Measurements from ENCODE around the gene SDCCAG8. TPM values are rescaled to one million over a fixed set of nuclear protein-coding genes. Genes with fewer than 3 reads are reported as not detected.

The SDCCAG8 gene
- total and polyA plus RNA-seq, 4 donors: 8.5 to 25.8 (median 17.5) TPM

GRCh38 chr1:243528459-243529121 is 272.7 kb downstream of the SDCCAG8 start:
- TF ChIP-seq RAD21 (IDR thresholded peaks at IDR 0.05) (no peak), YY1 (IDR thresholded peaks at IDR 0.05) (no peak), HNF4G (IDR thresholded peaks at IDR 0.05) (no peak), FOXA1 (IDR thresholded peaks at IDR 0.05) (no peak), REST (IDR thresholded peaks at IDR 0.05) (no peak), EGR1 (IDR thresholded peaks at IDR 0.05; ENCODE audit: low read depth in 2 of 2) (no peak), RXRA (IDR thresholded peaks at IDR 0.05) (no peak), TAF1 (conservative IDR thresholded peaks at IDR 0.05) (no peak), SP1 (IDR thresholded peaks at IDR 0.05) (no peak), GABPA (IDR thresholded peaks at IDR 0.05 in 1 of 2, conservative IDR thresholded peaks at IDR 0.05 in 1 of 2) (no peak), FOXA2 (IDR thresholded peaks at IDR 0.05) (no peak), JUND (IDR thresholded peaks at IDR 0.05) (no peak), NR2F2 (IDR thresholded peaks at IDR 0.05) (no peak), HNF4A (conservative IDR thresholded peaks at IDR 0.05) (no peak)
- TF ChIP-seq, protein P1, sequence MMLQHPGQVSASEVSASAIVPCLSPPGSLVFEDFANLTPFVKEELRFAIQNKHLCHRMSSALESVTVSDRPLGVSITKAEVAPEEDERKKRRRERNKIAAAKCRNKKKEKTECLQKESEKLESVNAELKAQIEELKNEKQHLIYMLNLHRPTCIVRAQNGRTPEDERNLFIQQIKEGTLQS (IDR thresholded peaks at IDR 0.05): no peak
- TF ChIP-seq, protein P2, sequence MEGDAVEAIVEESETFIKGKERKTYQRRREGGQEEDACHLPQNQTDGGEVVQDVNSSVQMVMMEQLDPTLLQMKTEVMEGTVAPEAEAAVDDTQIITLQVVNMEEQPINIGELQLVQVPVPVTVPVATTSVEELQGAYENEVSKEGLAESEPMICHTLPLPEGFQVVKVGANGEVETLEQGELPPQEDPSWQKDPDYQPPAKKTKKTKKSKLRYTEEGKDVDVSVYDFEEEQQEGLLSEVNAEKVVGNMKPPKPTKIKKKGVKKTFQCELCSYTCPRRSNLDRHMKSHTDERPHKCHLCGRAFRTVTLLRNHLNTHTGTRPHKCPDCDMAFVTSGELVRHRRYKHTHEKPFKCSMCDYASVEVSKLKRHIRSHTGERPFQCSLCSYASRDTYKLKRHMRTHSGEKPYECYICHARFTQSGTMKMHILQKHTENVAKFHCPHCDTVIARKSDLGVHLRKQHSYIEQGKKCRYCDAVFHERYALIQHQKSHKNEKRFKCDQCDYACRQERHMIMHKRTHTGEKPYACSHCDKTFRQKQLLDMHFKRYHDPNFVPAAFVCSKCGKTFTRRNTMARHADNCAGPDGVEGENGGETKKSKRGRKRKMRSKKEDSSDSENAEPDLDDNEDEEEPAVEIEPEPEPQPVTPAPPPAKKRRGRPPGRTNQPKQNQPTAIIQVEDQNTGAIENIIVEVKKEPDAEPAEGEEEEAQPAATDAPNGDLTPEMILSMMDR (IDR thresholded peaks at IDR 0.05; ENCODE audit: low read depth, low read length, missing input control): no peak
- TF ChIP-seq, protein P3, sequence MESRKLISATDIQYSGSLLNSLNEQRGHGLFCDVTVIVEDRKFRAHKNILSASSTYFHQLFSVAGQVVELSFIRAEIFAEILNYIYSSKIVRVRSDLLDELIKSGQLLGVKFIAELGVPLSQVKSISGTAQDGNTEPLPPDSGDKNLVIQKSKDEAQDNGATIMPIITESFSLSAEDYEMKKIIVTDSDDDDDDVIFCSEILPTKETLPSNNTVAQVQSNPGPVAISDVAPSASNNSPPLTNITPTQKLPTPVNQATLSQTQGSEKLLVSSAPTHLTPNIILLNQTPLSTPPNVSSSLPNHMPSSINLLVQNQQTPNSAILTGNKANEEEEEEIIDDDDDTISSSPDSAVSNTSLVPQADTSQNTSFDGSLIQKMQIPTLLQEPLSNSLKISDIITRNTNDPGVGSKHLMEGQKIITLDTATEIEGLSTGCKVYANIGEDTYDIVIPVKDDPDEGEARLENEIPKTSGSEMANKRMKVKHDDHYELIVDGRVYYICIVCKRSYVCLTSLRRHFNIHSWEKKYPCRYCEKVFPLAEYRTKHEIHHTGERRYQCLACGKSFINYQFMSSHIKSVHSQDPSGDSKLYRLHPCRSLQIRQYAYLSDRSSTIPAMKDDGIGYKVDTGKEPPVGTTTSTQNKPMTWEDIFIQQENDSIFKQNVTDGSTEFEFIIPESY (IDR thresholded peaks at IDR 0.05): no peak
- TF ChIP-seq, protein P4, sequence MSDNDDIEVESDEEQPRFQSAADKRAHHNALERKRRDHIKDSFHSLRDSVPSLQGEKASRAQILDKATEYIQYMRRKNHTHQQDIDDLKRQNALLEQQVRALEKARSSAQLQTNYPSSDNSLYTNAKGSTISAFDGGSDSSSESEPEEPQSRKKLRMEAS (IDR thresholded peaks at IDR 0.05): no peak
- Histone ChIP-seq H3K27me3 (ENCODE audit: control insufficient read depth in 4 of 4, insufficient read depth in 4 of 4, low read length in 3 of 4) (no peaks in the 10 kb centered on the region), H3K9me3 (ENCODE audit: control insufficient read depth in 4 of 4, low read length in 3 of 4) (no peaks in the 10 kb centered on the region), H3K4me3 (ENCODE audit: low read depth in 1 of 3, low read length in 3 of 3) (no peak overlapping the region), H3K9ac (ENCODE audit: low read depth in 1 of 2, low read length in 2 of 2) (no peak overlapping the region), H3K27ac (ENCODE audit: low read depth in 1 of 2, low read length in 2 of 2) (no peak overlapping the region), H3K4me1 (ENCODE audit: control insufficient read depth in 4 of 4, insufficient read depth in 4 of 4, low read length in 3 of 4) (no peaks in the 10 kb centered on the region), H3K36me3 (ENCODE audit: control insufficient read depth in 4 of 4, insufficient read depth in 3 of 4, low read depth in 1 of 4, low read length in 3 of 4) (no peaks in the 10 kb centered on the region)
- no peak for DNase-seq (ENCODE audit: low spot score)
- WGBS: 97% methylated on average over 2 of the region's 2 CpGs
